ENCODE results near the gene POLR1E.

Gene POLR1E

DNA sequence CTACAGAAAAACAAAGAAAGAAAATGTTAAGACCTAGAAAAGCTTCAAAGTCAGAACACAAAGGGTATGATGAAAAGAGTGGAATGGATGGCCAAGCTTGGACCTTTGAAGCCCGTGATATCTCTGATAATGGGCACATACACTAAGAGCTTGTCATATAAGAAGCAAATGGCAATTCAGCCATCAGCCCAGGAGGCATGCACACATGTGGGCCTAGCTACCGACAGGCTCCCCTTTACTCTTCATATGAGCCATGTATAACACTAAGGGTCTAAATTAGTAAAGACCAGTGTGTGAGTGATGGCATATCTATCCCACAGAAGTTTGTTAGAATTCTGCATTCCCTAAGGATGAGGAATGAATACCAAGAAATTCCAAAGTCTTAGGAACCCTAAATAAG is 43.2 kb upstream of the POLR1E start:
- H3K79me2 ChIP-seq (ENCODE audit: insufficient read depth, low read length): peaks cover 46% of the 10 kb centered on the region
- H3K36me3 ChIP-seq (ENCODE audit: insufficient read depth, low read length): peaks cover 53% of the 10 kb centered on the region

DNA sequence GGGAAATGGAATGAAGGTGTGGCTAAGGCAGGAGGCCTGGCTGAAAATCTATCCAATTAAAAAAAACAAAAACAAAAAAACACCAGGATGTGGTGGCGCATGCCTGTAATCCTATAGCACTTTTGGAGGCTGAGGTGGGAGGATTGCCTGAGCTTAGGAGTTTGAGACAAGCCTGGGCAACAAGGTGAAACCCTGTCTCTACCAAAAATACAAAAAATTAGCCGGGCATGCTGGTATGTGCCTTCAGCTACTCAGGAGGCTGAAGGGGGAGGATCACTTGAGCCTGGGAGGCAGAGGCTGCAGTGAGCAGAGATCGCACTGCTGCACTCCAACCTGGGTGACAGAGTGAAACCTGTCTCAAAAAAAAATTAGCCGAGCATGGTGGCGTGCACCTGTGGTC is 42.2 kb upstream of the POLR1E start:
- H3K36me3 ChIP-seq (ENCODE audit: insufficient read depth, low read length): peaks cover 43% of the 10 kb centered on the region
- no peak overlapping the region for H3K4me3 ChIP-seq (ENCODE audit: low read depth in 1 of 2, low read length in 2 of 2)
- no peak overlapping the region for H2AFZ ChIP-seq (ENCODE audit: low read depth, low read length)
- H4K20me1 ChIP-seq (ENCODE audit: insufficient read depth, low read length): peaks cover 20% of the 10 kb centered on the region
- no peak overlapping the region for H3K4me2 ChIP-seq (ENCODE audit: insufficient read depth, low read length)
- no peak overlapping the region for H3K9ac ChIP-seq (ENCODE audit: low read depth, low read length)
- no peaks in the 10 kb centered on the region for H3K4me1 ChIP-seq (ENCODE audit: insufficient read depth, low read length)
- DNase-seq: no peak
- H3K27me3 ChIP-seq (ENCODE audit: insufficient read depth, low read length, poor library complexity): no peaks in the 10 kb centered on the region
- no peak for TF ChIP-seq EZH2 (IDR thresholded peaks at IDR 0.05; ENCODE audit: borderline replicate concordance, low read depth, low read length, severe bottlenecking)
- TF ChIP-seq, protein P1, sequence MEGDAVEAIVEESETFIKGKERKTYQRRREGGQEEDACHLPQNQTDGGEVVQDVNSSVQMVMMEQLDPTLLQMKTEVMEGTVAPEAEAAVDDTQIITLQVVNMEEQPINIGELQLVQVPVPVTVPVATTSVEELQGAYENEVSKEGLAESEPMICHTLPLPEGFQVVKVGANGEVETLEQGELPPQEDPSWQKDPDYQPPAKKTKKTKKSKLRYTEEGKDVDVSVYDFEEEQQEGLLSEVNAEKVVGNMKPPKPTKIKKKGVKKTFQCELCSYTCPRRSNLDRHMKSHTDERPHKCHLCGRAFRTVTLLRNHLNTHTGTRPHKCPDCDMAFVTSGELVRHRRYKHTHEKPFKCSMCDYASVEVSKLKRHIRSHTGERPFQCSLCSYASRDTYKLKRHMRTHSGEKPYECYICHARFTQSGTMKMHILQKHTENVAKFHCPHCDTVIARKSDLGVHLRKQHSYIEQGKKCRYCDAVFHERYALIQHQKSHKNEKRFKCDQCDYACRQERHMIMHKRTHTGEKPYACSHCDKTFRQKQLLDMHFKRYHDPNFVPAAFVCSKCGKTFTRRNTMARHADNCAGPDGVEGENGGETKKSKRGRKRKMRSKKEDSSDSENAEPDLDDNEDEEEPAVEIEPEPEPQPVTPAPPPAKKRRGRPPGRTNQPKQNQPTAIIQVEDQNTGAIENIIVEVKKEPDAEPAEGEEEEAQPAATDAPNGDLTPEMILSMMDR (IDR thresholded peaks at IDR 0.05; ENCODE audit: borderline replicate concordance, extremely low read depth, low read length, poor library complexity, severe bottlenecking): no peak
- H3K27ac ChIP-seq (ENCODE audit: low read length): no peak overlapping the region
- H3K9me3 ChIP-seq (ENCODE audit: insufficient read depth, low read length, severe bottlenecking): no peaks in the 10 kb centered on the region
- peaks cover 46% of the 10 kb centered on the region for H3K79me2 ChIP-seq (ENCODE audit: insufficient read depth, low read length)
- no peak for ATAC-seq (ENCODE audit: insufficient read depth, low read depth)

More for the DNA sequence above, 43.2 kb upstream of the POLR1E start:
- Histone ChIP-seq H3K27ac (ENCODE audit: low read length) (no peak overlapping the region), H3K9me3 (ENCODE audit: insufficient read depth, low read length, severe bottlenecking) (no peaks in the 10 kb centered on the region), H3K9ac (ENCODE audit: low read depth, low read length) (no peak overlapping the region), H4K20me1 (ENCODE audit: insufficient read depth, low read length) (peaks cover 20% of the 10 kb centered on the region), H3K4me2 (ENCODE audit: insufficient read depth, low read length) (no peak overlapping the region), H3K27me3 (ENCODE audit: insufficient read depth, low read length, poor library complexity) (no peaks in the 10 kb centered on the region), H2AFZ (ENCODE audit: low read depth, low read length) (no peak overlapping the region), H3K4me3 (ENCODE audit: low read depth in 1 of 2, low read length in 2 of 2) (no peak overlapping the region), H3K4me1 (ENCODE audit: insufficient read depth, low read length) (no peaks in the 10 kb centered on the region)
- DNase-seq: no peak
- no peak for ATAC-seq (ENCODE audit: insufficient read depth, low read depth)
- TF ChIP-seq, protein P1 (IDR thresholded peaks at IDR 0.05; ENCODE audit: borderline replicate concordance, extremely low read depth, low read length, poor library complexity, severe bottlenecking): no peak
- TF ChIP-seq EZH2 (IDR thresholded peaks at IDR 0.05; ENCODE audit: borderline replicate concordance, low read depth, low read length, severe bottlenecking): no peak

DNA sequence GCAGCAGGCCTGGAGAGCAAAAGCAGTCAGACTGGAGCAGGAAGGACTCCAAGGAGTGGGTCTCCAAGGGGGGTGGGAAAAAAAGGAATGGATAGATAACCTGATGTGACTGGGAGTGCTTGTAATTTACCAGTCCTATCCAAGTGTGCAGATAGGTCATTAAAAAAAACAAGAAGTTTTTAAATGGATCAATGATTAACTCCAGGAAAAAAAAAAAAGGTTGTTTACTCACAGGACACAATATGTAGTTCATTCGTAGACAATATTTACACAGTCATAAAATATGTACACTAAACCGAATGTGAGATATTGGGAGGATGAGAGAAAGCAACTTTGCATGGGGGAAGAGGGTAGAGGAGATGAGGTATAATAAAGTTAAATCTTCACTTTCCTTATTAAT is 40.9 kb upstream of the POLR1E start:
- no peak overlapping the region for H3K4me2 ChIP-seq (ENCODE audit: insufficient read depth, low read length)
- no peak overlapping the region for H3K9ac ChIP-seq (ENCODE audit: low read depth, low read length)
- TF ChIP-seq, protein P1 (IDR thresholded peaks at IDR 0.05; ENCODE audit: borderline replicate concordance, extremely low read depth, low read length, poor library complexity, severe bottlenecking): no peak
- no peak for TF ChIP-seq EZH2 (IDR thresholded peaks at IDR 0.05; ENCODE audit: borderline replicate concordance, low read depth, low read length, severe bottlenecking)
- no peaks in the 10 kb centered on the region for H3K4me1 ChIP-seq (ENCODE audit: insufficient read depth, low read length)
- DNase-seq (no peak), ATAC-seq (ENCODE audit: insufficient read depth, low read depth) (no peak)
- no peak overlapping the region for H2AFZ ChIP-seq (ENCODE audit: low read depth, low read length)
- H3K79me2 ChIP-seq (ENCODE audit: insufficient read depth, low read length): peaks cover 53% of the 10 kb centered on the region
- no peak overlapping the region for H3K27ac ChIP-seq (ENCODE audit: low read length)
- H4K20me1 ChIP-seq (ENCODE audit: insufficient read depth, low read length): peaks cover 20% of the 10 kb centered on the region
- H3K4me3 ChIP-seq (ENCODE audit: low read depth in 1 of 2, low read length in 2 of 2): no peak overlapping the region
- no peaks in the 10 kb centered on the region for H3K27me3 ChIP-seq (ENCODE audit: insufficient read depth, low read length, poor library complexity)
- peaks cover 33% of the 10 kb centered on the region for H3K36me3 ChIP-seq (ENCODE audit: insufficient read depth, low read length)
- H3K9me3 ChIP-seq (ENCODE audit: insufficient read depth, low read length, severe bottlenecking): no peaks in the 10 kb centered on the region

DNA sequence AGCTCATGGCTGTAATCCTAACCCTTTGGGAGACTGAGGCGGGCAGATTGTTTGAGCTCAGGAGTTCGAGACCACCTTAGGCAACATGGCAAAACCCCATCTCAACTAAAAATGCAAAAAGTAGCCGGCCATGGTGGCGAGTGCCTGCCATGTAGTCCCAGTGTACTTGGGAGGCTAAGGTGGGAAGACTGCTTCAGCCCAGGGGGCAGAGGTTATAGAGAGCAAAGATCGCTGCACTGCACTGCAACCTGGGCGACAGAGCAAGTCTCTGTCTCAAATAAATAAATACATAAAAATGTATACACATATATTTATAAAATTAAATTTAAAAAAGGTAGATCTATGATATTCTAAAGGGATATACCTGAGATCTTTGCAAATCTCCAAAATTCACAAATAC is 39.9 kb upstream of the POLR1E start:
- H3K27ac ChIP-seq (ENCODE audit: low read length): no peak overlapping the region

More for the DNA sequence above, 39.9 kb upstream of the POLR1E start:
- ATAC-seq (ENCODE audit: insufficient read depth, low read depth) (no peak), DNase-seq (no peak)
- peaks cover 24% of the 10 kb centered on the region for H3K36me3 ChIP-seq (ENCODE audit: insufficient read depth, low read length)
- no peaks in the 10 kb centered on the region for H3K27me3 ChIP-seq (ENCODE audit: insufficient read depth, low read length, poor library complexity)
- no peak overlapping the region for H3K9ac ChIP-seq (ENCODE audit: low read depth, low read length)
- H4K20me1 ChIP-seq (ENCODE audit: insufficient read depth, low read length): peaks cover 20% of the 10 kb centered on the region
- peaks cover 60% of the 10 kb centered on the region for H3K79me2 ChIP-seq (ENCODE audit: insufficient read depth, low read length)
- no peaks in the 10 kb centered on the region for H3K9me3 ChIP-seq (ENCODE audit: insufficient read depth, low read length, severe bottlenecking)
- no peaks in the 10 kb centered on the region for H3K4me1 ChIP-seq (ENCODE audit: insufficient read depth, low read length)
- TF ChIP-seq EZH2 (IDR thresholded peaks at IDR 0.05; ENCODE audit: borderline replicate concordance, low read depth, low read length, severe bottlenecking): no peak
- TF ChIP-seq, protein P1 (IDR thresholded peaks at IDR 0.05; ENCODE audit: borderline replicate concordance, extremely low read depth, low read length, poor library complexity, severe bottlenecking): no peak
- H3K4me3 ChIP-seq (ENCODE audit: low read depth in 1 of 2, low read length in 2 of 2): no peak overlapping the region
- H2AFZ ChIP-seq (ENCODE audit: low read depth, low read length): no peak overlapping the region
- H3K4me2 ChIP-seq (ENCODE audit: insufficient read depth, low read length): no peak overlapping the region

All from DND-41 (cell line).